ENCODE results near the gene HDC. TPM values are rescaled to one million over a fixed set of nuclear protein-coding genes. Genes with fewer than 3 reads are reported as not detected.

HDC gene
- total RNA-seq, 1 donor from 2014 or later, result 3.5 TPM

DNA sequence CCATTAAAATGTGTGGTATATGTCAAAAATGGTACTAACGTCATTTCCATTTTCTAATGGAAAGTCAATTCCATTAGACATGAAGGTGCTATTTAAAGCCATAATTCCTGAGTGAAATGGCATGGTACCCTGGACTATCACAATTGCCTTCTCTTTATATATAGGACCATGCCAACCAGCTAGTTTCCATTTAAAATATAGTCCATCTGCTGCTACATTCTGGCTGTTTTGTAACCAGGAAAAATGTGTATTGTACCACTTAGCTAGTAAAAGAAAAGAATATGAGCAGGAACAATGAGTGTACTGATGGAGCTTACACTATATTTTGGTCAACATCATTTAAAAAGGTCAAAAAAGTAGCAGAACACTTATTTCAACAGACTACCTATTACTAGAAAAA lies 30.4 kb upstream of the HDC start:
- H3K27ac Mint-ChIP-seq (ENCODE audit: unreplicated experiment), result no peak overlapping the region
- H3K4me3 Mint-ChIP-seq, result no peak overlapping the region
- no peak for TF ChIP-seq CTCF (conservative IDR thresholded peaks at IDR 0.05)

DNA sequence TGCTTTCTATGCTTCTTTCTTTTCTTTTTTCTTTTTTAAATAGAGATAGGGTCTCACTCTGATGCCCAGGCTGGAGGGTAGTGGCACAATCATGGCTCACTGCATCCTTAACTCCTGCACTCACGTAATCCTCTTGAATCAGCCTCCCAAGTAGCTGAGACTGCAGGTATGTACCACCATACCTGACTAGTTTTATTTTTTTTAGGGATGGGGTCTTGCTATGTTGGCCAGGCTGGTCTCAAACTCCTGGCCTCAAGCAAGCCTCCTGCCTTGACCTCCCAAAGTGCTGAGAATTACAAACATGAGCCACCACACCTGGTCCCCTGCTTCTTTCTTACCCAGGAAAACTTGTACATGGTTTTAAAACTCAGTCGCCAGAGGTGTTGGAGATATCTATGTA lies 24.2 kb upstream of the HDC start:
- Mint-ChIP-seq H3K4me3 (no peak overlapping the region), H3K27ac (ENCODE audit: unreplicated experiment) (no peak overlapping the region), H3K27me3 (ENCODE audit: low read depth) (no peaks in the 10 kb centered on the region), H3K36me3 (ENCODE audit: low read depth) (peaks cover 10% of the 10 kb centered on the region), H3K9me3 (no peaks in the 10 kb centered on the region), H3K4me1 (no peaks in the 10 kb centered on the region)
- no peak for DNase-seq (ENCODE audit: low read depth, low spot score)
- TF ChIP-seq CTCF (conservative IDR thresholded peaks at IDR 0.05), result no peak

More for the DNA sequence above, 30.4 kb upstream of the HDC start:
- no peaks in the 10 kb centered on the region for H3K27me3 Mint-ChIP-seq (ENCODE audit: low read depth)
- H3K4me1 Mint-ChIP-seq, result no peaks in the 10 kb centered on the region
- H3K36me3 Mint-ChIP-seq (ENCODE audit: low read depth), result peaks cover 3% of the 10 kb centered on the region
- H3K9me3 Mint-ChIP-seq, result no peaks in the 10 kb centered on the region
- DNase-seq (ENCODE audit: low read depth, low spot score), result no peak

DNA sequence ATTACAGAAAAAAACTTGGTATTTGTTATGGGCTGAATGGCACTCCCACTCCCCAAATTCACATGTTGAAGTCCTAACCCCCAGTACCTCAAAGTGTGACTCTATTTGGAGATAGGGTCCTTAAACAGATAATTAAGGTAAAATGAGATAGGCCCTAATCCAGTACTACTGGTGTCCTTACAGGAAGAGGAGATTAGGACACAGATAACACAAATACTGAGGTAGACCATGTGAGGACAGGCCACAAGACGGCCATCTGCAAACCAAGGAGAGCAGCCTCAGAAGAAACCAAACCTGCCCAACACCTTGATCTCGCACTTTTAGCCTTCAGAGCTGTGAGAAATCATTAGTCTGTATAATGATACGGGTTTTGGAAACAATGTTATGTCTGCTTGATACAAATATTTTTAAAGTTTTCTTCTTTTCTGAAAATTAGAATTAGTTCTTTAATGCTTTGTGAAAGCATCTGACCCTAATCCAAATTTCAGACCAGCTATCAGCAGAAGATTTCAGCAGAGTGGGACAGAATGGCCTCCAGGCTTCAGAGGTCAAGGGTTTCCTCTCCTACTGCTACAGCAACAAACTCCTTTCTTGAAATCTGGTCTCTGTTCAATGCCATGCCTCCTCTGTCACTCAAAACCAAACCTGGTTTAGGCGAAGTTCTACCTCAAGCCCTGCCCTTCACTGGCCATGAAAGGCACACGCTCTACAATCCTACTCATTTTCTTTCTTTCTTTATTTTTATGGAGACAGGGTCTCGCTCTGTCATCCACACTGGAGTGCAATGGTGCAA lies 22.0 kb upstream of the HDC start:
- no peak overlapping the region for H3K27ac Mint-ChIP-seq (ENCODE audit: unreplicated experiment)
- TF ChIP-seq CTCF (conservative IDR thresholded peaks at IDR 0.05), result no peak
- no peak overlapping the region for H3K4me3 Mint-ChIP-seq
- H3K4me1 Mint-ChIP-seq, result no peaks in the 10 kb centered on the region
- no peak for DNase-seq (ENCODE audit: low read depth, low spot score)
- peaks cover 10% of the 10 kb centered on the region for H3K36me3 Mint-ChIP-seq (ENCODE audit: low read depth)
- no peaks in the 10 kb centered on the region for H3K27me3 Mint-ChIP-seq (ENCODE audit: low read depth)
- no peaks in the 10 kb centered on the region for H3K9me3 Mint-ChIP-seq

- Mint-ChIP-seq H3K27ac (ENCODE audit: unreplicated experiment) (no peak overlapping the region), H3K9me3 (no peaks in the 10 kb centered on the region), H3K4me3 (no peak overlapping the region), H3K36me3 (ENCODE audit: low read depth) (peaks cover 5% of the 10 kb centered on the region), H3K27me3 (ENCODE audit: low read depth) (no peaks in the 10 kb centered on the region), H3K4me1 (no peaks in the 10 kb centered on the region)
- DNase-seq (ENCODE audit: low read depth, low spot score), result no peak
- TF ChIP-seq CTCF (conservative IDR thresholded peaks at IDR 0.05), result no peak
Measured at GRCh38 chr15:50281427-50281826, 15.9 kb upstream of the HDC start.

DNA sequence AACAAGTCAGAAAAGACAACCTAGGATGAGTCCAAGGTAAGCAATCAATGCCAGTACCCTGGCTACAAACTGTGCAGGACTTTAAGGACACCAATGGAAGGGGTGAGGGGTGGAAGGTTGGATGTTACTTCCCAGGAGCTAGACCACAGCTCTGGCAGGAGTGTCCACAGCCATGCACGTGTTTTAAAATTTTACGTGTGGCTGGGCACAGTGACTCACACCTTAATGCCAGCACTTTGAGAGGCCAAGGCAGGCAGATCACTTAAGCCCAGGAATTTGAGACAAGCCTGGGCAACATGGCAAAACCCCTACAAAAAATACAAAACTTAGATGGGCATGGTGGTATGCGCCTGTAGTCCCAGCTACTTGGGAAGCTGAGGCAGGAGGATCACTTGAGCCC lies 14.7 kb upstream of the HDC start:
- Mint-ChIP-seq H3K4me3 (no peak overlapping the region), H3K9me3 (no peaks in the 10 kb centered on the region), H3K4me1 (no peaks in the 10 kb centered on the region), H3K27ac (ENCODE audit: unreplicated experiment) (no peak overlapping the region), H3K36me3 (ENCODE audit: low read depth) (peaks cover 5% of the 10 kb centered on the region), H3K27me3 (ENCODE audit: low read depth) (no peaks in the 10 kb centered on the region)
- no peak for TF ChIP-seq CTCF (conservative IDR thresholded peaks at IDR 0.05)
- DNase-seq (ENCODE audit: low read depth, low spot score), result no peak

All from neural crest cell (in vitro differentiated cells).